Mammary epithelial cell (primary cell): ENCODE data around the gene SLC45A3.

ENCODE experiments used
- CTCF ChIP-seq, 2 donors: IDR thresholded peaks in 1 of 2; conservative IDR thresholded peaks in 1 of 2; 2 replicates each; pipeline ENCODE4 v1.5.1; 2011 to 2012; ENCODE audit warnings: inconsistent platforms in 2 of 2, low read length in 2 of 2, mild to moderate bottlenecking in 2 of 2, control low read depth in 1 of 2, low read depth in 1 of 2; ENCODE audit not compliant: insufficient read depth in 1 of 2; ENCODE audit errors: extremely low read depth in 1 of 2
- EZH2 ChIP-seq: IDR thresholded peaks from 2 replicates; pipeline ENCODE4 v1.6.1; 2012; ENCODE audit warnings: low read length, inconsistent platforms, borderline replicate concordance

DNA sequence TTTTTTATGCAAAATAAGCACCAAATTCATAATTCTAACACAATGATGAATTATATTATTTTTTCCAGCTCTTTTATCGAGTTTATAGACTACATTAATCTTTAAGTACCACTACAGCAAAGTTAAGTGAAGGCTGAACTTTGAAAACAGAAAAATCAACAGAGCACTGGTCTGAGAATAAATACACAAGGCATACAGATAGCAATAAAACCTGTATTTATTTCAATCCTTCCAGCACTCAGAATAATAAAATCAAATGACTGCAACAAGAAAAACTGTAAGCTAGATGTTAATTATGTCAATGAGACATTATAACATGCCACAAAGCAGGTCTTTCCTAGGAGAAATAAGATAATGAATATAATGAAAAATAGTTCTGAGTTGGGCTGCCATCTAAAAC is 45.2 kb upstream of the SLC45A3 start:
- TF ChIP-seq CTCF (conservative IDR thresholded peaks at IDR 0.05 in 1 of 2, IDR thresholded peaks at IDR 0.05 in 1 of 2; ENCODE audit: extremely low read depth in 1 of 2, insufficient read depth in 1 of 2, low read depth in 1 of 2, low read length in 2 of 2), result no peak
- TF ChIP-seq EZH2, result no peak
